KMS-11 (cell line): ENCODE measurements around the gene ARHGAP21.

Experiments used
- H2AFZ ChIP-seq: fragments of 200-600 bp; sonication (generic); 2 replicates; pipeline ENCODE4 v1.6.1; 2016; ENCODE audit warnings: antibody characterized with exemption, mixed run types, low read depth
- H3K27ac ChIP-seq: fragments of 200-600 bp; sonication (generic); 2 replicates; pipeline ENCODE4 v1.6.1; 2016; ENCODE audit warnings: mild to moderate bottlenecking, mixed run types
- H3K27me3 ChIP-seq: fragments of 200-600 bp; sonication (generic); 2 replicates; pipeline ENCODE4 v1.6.1; 2017; ENCODE audit warnings: mild to moderate bottlenecking, low read depth, mixed run types, moderate library complexity; ENCODE audit not compliant: insufficient read depth
- H3K36me3 ChIP-seq: fragments of 200-600 bp; sonication (generic); 2 replicates; pipeline ENCODE4 v1.6.1; 2017; ENCODE audit warnings: mild to moderate bottlenecking, mixed run types; ENCODE audit not compliant: insufficient read depth
- H3K4me1 ChIP-seq: fragments of 200-600 bp; sonication (generic); 2 replicates; pipeline ENCODE4 v1.6.1; 2016; ENCODE audit warnings: mild to moderate bottlenecking, low read depth, mixed run types; ENCODE audit not compliant: poor library complexity, severe bottlenecking
- H3K4me2 ChIP-seq: fragments of 200-600 bp; sonication (generic); 2 replicates; pipeline ENCODE4 v1.7.0; 2016; ENCODE audit warnings: mild to moderate bottlenecking, mixed run types
- H3K4me3 ChIP-seq: fragments of 200-600 bp; sonication (generic); IDR thresholded peaks from 2 replicates; pipeline ENCODE4 v1.6.1; 2017; ENCODE audit warnings: low read depth, low read length, mixed read lengths; ENCODE audit not compliant: insufficient read depth
- H3K79me2 ChIP-seq: fragments of 200-600 bp; sonication (generic); 2 replicates; pipeline ENCODE4 v1.6.1; 2016; ENCODE audit warnings: low read depth, mixed run types; ENCODE audit not compliant: insufficient read depth
- H3K9ac ChIP-seq: fragments of 200-600 bp; sonication (generic); 2 replicates; pipeline ENCODE4 v1.6.1; 2016; ENCODE audit warnings: mild to moderate bottlenecking, mixed run types
- H4K20me1 ChIP-seq: fragments of 200-600 bp; sonication (generic); 2 replicates; pipeline ENCODE4 v1.6.1; 2016; ENCODE audit warnings: mild to moderate bottlenecking, mixed run types; ENCODE audit not compliant: insufficient read depth
- TF ChIP-seq, protein P1 (sequence below): fragments of 200-600 bp; sonication (generic); conservative IDR thresholded peaks from 2 replicates; pipeline ENCODE4 v1.6.1; 2017; ENCODE audit warnings: low read depth, mild to moderate bottlenecking, antibody characterized with exemption, low read length, moderate library complexity, mixed read lengths

The ARHGAP21 gene

DNA sequence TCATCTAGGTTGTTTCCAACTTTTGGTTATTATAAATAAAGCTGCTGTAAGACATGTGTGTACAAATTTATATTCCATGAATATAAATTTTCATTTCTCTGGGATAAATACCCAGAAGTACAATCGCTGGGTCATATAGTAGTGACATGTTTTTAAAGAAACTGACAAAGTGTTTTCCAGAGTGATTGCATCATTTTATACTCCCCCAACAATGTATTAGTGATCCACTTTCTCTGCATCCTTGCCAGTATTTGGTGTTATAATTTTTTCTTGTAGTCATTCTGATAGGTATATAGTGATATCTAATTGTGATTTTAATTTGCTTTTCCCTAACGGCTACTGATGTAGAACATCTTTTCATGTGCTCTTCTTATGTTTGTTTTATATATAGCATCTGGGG is 27.0 kb upstream of the ARHGAP21 start:
- TF ChIP-seq, protein P1, sequence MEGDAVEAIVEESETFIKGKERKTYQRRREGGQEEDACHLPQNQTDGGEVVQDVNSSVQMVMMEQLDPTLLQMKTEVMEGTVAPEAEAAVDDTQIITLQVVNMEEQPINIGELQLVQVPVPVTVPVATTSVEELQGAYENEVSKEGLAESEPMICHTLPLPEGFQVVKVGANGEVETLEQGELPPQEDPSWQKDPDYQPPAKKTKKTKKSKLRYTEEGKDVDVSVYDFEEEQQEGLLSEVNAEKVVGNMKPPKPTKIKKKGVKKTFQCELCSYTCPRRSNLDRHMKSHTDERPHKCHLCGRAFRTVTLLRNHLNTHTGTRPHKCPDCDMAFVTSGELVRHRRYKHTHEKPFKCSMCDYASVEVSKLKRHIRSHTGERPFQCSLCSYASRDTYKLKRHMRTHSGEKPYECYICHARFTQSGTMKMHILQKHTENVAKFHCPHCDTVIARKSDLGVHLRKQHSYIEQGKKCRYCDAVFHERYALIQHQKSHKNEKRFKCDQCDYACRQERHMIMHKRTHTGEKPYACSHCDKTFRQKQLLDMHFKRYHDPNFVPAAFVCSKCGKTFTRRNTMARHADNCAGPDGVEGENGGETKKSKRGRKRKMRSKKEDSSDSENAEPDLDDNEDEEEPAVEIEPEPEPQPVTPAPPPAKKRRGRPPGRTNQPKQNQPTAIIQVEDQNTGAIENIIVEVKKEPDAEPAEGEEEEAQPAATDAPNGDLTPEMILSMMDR = no peak
- Histone ChIP-seq H2AFZ (no peak overlapping the region), H3K27ac (no peak overlapping the region), H3K27me3 (no peaks in the 10 kb centered on the region), H3K36me3 (no peaks in the 10 kb centered on the region), H3K4me1 (no peaks in the 10 kb centered on the region), H3K79me2 (no peaks in the 10 kb centered on the region), H3K9ac (no peak overlapping the region), H3K4me2 (no peak overlapping the region), H3K4me3 (no peak overlapping the region), H4K20me1 (no peaks in the 10 kb centered on the region)

DNA sequence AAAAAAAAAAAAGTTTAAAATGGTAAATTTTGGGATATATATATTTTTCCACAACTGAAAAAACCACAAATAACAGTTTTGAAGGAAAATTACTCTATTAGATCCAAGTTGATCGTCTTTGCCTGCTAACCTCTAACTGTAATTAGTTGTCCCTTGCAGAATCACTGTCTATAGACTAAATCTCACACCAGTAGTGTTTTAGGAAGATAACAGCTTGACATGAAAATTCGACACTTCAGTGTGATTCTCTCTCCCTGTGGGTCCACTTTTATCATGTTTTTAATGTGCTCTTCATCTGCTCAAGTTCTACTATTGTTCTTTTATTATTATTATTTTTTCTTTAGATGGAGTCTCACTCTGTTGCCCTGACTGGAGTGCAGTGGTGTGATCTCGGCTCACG is 24.5 kb upstream of the ARHGAP21 start:
- no peak overlapping the region for H3K4me3 ChIP-seq
- no peak overlapping the region for H3K4me2 ChIP-seq
- no peaks in the 10 kb centered on the region for H3K4me1 ChIP-seq
- no peak overlapping the region for H3K9ac ChIP-seq
- H3K27ac ChIP-seq = no peak overlapping the region
- no peak overlapping the region for H2AFZ ChIP-seq
- TF ChIP-seq, protein P1 = no peak
- H3K36me3 ChIP-seq = no peaks in the 10 kb centered on the region
- H3K79me2 ChIP-seq = no peaks in the 10 kb centered on the region
- no peaks in the 10 kb centered on the region for H3K27me3 ChIP-seq
- H4K20me1 ChIP-seq = no peaks in the 10 kb centered on the region

DNA sequence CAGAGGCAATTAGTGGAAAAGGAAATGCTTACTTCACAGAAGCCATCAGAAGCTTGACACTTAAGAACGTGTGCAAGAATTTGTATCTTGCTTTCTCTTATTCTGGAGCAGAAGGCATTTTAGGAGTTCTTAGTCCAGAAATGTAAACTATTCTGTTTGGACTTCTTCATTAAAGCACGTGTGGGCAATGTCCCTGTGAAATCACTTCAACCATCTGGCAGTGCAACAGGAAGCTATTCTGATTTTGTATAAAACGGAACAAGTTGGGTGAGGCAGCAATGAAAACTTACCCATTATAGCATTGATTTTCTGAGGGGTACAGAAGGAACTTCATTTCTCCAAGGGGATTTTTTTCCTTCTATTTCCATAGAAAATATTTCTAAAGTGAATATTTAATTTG is 21.3 kb upstream of the ARHGAP21 start:
- TF ChIP-seq, protein P1 = no peak
- H3K79me2 ChIP-seq = no peaks in the 10 kb centered on the region
- no peaks in the 10 kb centered on the region for H3K27me3 ChIP-seq
- H4K20me1 ChIP-seq = no peaks in the 10 kb centered on the region
- no peak overlapping the region for H3K4me2 ChIP-seq
- H3K4me1 ChIP-seq = no peaks in the 10 kb centered on the region
- H3K4me3 ChIP-seq = no peak overlapping the region
- no peak overlapping the region for H3K27ac ChIP-seq
- no peaks in the 10 kb centered on the region for H3K36me3 ChIP-seq
- H3K9ac ChIP-seq = no peak overlapping the region
- no peak overlapping the region for H2AFZ ChIP-seq

DNA sequence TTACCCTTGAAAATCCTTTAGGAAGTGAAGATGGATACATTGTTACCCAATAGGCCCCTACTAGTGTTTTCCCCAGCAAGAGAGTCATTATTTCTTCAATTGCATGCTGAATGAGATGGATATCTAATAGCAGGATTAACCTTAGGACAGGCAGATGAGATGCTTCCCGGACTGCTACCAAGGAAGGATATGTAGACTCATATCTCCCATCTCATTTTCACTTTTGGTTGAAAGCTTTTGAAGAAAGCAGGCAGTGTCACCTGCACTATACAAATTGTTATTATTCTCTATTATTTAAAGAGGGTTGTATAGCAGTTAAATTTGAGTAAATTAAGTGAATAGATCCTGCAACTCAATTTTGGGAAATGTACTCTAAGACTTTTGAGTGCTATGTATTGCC is 17.0 kb upstream of the ARHGAP21 start:
- no peaks in the 10 kb centered on the region for H3K27me3 ChIP-seq
- H3K27ac ChIP-seq = no peak overlapping the region
- no peak overlapping the region for H3K4me3 ChIP-seq
- no peak overlapping the region for H2AFZ ChIP-seq
- TF ChIP-seq, protein P1 = no peak
- H3K9ac ChIP-seq = no peak overlapping the region
- H3K4me2 ChIP-seq = no peak overlapping the region
- no peaks in the 10 kb centered on the region for H4K20me1 ChIP-seq
- H3K36me3 ChIP-seq = no peaks in the 10 kb centered on the region
- H3K79me2 ChIP-seq = no peaks in the 10 kb centered on the region
- H3K4me1 ChIP-seq = no peaks in the 10 kb centered on the region

DNA sequence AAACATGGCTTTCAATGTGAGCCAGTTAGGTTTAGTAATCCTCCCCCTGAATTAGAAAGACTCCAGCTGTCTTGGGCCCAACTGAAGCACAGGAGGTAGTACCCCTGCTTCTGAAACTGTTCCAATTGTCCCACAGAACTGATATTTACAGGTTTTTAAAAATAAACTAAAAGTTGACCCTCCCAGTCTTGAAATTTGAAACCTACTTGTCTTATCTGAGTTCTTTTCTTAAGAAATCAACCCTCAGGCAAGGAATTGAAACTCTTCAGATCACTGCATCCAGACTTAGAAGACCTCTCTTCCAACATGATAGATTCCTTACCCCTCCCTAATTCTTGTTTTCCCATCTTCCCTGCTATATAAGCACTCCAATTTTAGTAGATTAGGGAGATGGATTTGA is 13.3 kb upstream of the ARHGAP21 start:
- Histone ChIP-seq H3K4me3 (no peak overlapping the region), H3K36me3 (no peaks in the 10 kb centered on the region), H3K79me2 (no peaks in the 10 kb centered on the region), H3K9ac (no peak overlapping the region), H3K27me3 (no peaks in the 10 kb centered on the region), H4K20me1 (no peaks in the 10 kb centered on the region), H2AFZ (no peak overlapping the region), H3K27ac (no peak overlapping the region), H3K4me1 (no peaks in the 10 kb centered on the region), H3K4me2 (no peak overlapping the region)
- TF ChIP-seq, protein P1 = no peak
